Fibroblast of skin of abdomen (primary cell): ENCODE data around the gene VPS18.

ENCODE experiments used
- DNase-seq: peaks from one replicate; pipeline ENCODE4 v3.0.0-alpha.2; 2013

VPS18 gene

GRCh38 chr15:40938536-40938870, 44.3 kb downstream of the VPS18 start:
- no peak for DNase-seq

- no peak for DNase-seq
These were observed 46.1 kb downstream of the VPS18 start for GRCh38 chr15:40940296-40940801.

- DNase-seq, result no peak
These were observed 46.8 kb downstream of the VPS18 start for GRCh38 chr15:40941068-40941527.

- peak; percentile 82 for DNase-seq
These were observed 47.5 kb downstream of the VPS18 start for GRCh38 chr15:40941528-40942336.

- no peak for DNase-seq
These were observed 48.1 kb downstream of the VPS18 start for GRCh38 chr15:40942337-40942854.

GRCh38 chr15:40942878-40943277, 48.6 kb downstream of the VPS18 start:
- no peak for DNase-seq

- DNase-seq, result no peak
These were observed 49.6 kb downstream of the VPS18 start for GRCh38 chr15:40943764-40944365.

- DNase-seq, result no peak
These were observed 50.5 kb downstream of the VPS18 start for GRCh38 chr15:40944510-40945296.

- DNase-seq, result no peak
These were observed 54.6 kb downstream of the VPS18 start for GRCh38 chr15:40948706-40949473.

- no peak for DNase-seq
These were observed 55.5 kb downstream of the VPS18 start for GRCh38 chr15:40949756-40950207.

GRCh38 chr15:40951764-40952163, 57.5 kb downstream of the VPS18 start:
- no peak for DNase-seq

GRCh38 chr15:40952301-40952900, 58.2 kb downstream of the VPS18 start:
- DNase-seq, result no peak

- peak; percentile 98 for DNase-seq
These were observed 58.9 kb downstream of the VPS18 start, which contains the start of gene CHAC1 for GRCh38 chr15:40952901-40953712. CHAC1 (plus strand) TSS chr15:40953471; CDS start chr15:40953584, 113 bp downstream.
